ENCODE measurements around the gene NPM1. TPM values are rescaled to one million over a fixed set of nuclear protein-coding genes. Genes with fewer than 3 reads are reported as not detected.

Gene NPM1
- total and polyA plus RNA-seq, 2 donors from 2014 or later, result 611 to 612 TPM

DNA sequence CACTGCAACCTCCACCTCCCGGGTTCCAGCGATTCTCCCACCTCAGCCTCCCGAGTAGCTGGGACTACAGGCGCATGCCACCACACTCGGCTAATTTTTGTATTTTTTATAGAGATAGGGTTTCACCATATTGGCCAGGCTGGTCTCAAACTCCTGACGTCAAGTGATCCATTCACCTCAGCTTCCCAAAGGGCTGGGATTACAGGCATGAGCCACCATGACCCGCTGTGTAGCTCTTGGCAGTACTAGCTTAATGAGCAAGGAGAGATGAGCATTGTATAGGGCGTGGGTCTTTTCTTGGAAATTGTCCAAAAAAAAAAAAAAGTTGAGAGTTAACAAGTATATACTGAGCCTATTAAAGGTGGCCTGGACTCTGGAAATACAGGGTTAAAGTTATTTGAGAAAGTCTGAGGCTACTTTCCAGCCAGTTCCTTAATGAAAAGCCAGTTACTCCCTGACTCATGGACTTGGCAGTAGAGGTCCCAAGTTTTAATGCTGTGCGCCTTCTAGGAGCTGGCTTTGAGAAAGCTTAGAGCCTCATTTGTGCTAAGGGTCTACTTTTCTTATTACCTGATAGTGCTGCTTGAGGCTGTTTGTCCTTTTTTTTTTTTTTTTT, 27.6 kb downstream of the NPM1 start:
- intact Hi-C loops (cut with DNase I), result loop anchor here (10.0 kb wide), 1 partner anchor 500 kb away; no protein-coding TSS in a partner anchor
- DNase-seq, result peak in 1 of 5 donors; percentile 12
- TF ChIP-seq, protein P1, sequence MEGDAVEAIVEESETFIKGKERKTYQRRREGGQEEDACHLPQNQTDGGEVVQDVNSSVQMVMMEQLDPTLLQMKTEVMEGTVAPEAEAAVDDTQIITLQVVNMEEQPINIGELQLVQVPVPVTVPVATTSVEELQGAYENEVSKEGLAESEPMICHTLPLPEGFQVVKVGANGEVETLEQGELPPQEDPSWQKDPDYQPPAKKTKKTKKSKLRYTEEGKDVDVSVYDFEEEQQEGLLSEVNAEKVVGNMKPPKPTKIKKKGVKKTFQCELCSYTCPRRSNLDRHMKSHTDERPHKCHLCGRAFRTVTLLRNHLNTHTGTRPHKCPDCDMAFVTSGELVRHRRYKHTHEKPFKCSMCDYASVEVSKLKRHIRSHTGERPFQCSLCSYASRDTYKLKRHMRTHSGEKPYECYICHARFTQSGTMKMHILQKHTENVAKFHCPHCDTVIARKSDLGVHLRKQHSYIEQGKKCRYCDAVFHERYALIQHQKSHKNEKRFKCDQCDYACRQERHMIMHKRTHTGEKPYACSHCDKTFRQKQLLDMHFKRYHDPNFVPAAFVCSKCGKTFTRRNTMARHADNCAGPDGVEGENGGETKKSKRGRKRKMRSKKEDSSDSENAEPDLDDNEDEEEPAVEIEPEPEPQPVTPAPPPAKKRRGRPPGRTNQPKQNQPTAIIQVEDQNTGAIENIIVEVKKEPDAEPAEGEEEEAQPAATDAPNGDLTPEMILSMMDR (IDR thresholded peaks at IDR 0.05; ENCODE audit: borderline replicate concordance, extremely low read depth, insufficient read depth), result no peak
- Histone ChIP-seq H3K9me3 (ENCODE audit: control insufficient read depth in 2 of 3, insufficient read depth in 1 of 3, low read length in 3 of 3) (no peaks in the 10 kb centered on the region), H3K36me3 (ENCODE audit: control insufficient read depth in 2 of 3, insufficient read depth in 3 of 3, low read length in 3 of 3) (peaks cover 2 to 11% (median 4%) of the 10 kb centered on the region in 3 donors), H3K27me3 (ENCODE audit: control insufficient read depth, insufficient read depth, low read length) (no peaks in the 10 kb centered on the region), H3K4me1 (ENCODE audit: control insufficient read depth in 2 of 3, insufficient read depth in 2 of 3, low read depth in 1 of 3, low read length in 3 of 3) (peaks cover 0 to 9% (median 0%) of the 10 kb centered on the region in 3 donors), H3K4me3 (ENCODE audit: low read length in 3 of 3) (no peak overlapping the region), H3K27ac (ENCODE audit: low read depth in 2 of 2, low read length in 2 of 2) (no peak overlapping the region), H3K9ac (ENCODE audit: low read length in 3 of 3) (no peak overlapping the region)
- no peak for FAIRE-seq

- intact Hi-C loops (cut with DNase I), result loop anchor here (10.0 kb wide), 1 partner anchor 498 kb away; no protein-coding TSS in a partner anchor
These were observed 28.8 kb downstream of the NPM1 start for GRCh38 chr5:171416160-171417049.

DNA sequence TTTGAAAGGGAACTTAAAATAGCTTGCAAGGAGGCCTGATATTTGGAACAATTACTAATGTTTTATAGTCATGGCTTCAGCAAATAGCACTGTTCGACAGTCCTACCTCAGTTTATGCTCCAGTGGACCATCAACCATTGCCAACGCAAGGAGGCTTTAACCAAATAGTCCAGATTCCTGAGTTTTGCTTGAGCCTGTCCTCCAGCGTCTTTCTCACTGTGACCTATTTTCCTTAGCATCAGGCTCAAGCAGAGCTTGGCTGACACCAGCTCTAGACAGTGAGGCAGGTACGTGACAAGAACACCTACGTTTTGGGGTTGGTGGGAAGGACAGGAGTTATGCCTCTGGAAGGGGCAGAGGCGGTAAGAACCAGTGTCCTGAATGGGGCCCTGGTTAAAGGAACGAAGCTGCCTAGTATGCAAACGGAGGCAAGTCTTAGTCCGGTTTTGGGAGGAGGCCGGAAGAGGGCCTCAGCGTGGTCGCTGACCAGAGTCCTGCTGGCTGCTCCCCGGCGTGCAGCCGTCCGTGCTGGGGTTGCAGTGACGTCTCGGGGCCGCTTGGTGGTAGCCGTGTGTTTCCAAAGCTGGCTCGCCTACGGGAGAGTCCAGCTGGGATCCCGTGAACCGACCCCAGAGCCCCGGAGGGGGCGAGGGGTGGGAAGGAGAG, 30.8 kb downstream of the NPM1 start:
- Histone ChIP-seq H3K9ac (ENCODE audit: low read length in 3 of 3) (no peak overlapping the region), H3K9me3 (ENCODE audit: control insufficient read depth in 2 of 3, insufficient read depth in 1 of 3, low read length in 3 of 3) (no peaks in the 10 kb centered on the region), H3K27me3 (ENCODE audit: control insufficient read depth, insufficient read depth, low read length) (peaks cover 2% of the 10 kb centered on the region), H3K4me1 (ENCODE audit: control insufficient read depth in 2 of 3, insufficient read depth in 2 of 3, low read depth in 1 of 3, low read length in 3 of 3) (peaks cover 0 to 17% (median 0%) of the 10 kb centered on the region in 3 donors), H3K4me3 (ENCODE audit: low read length in 3 of 3) (peak overlapping the region in 2 of 3 donors; percentile 0 to 44), H3K27ac (ENCODE audit: low read depth in 2 of 2, low read length in 2 of 2) (no peak overlapping the region), H3K36me3 (ENCODE audit: control insufficient read depth in 2 of 3, insufficient read depth in 3 of 3, low read length in 3 of 3) (peaks cover 0 to 1% (median 0%) of the 10 kb centered on the region in 3 donors)
- TF ChIP-seq, protein P1 (IDR thresholded peaks at IDR 0.05; ENCODE audit: borderline replicate concordance, extremely low read depth, insufficient read depth), result peak; percentile 95
- FAIRE-seq (no peak), DNase-seq (peak; percentile 93 to 95 (median 94))
- intact Hi-C loops (cut with DNase I), result loop anchor here (10.0 kb wide), 1 partner anchor 496 kb away; no protein-coding TSS in a partner anchor

More at GRCh38 chr5:171416160-171417049, 28.8 kb downstream of the NPM1 start:
- Histone ChIP-seq H3K9me3 (ENCODE audit: control insufficient read depth in 2 of 3, insufficient read depth in 1 of 3, low read length in 3 of 3) (no peaks in the 10 kb centered on the region), H3K27me3 (ENCODE audit: control insufficient read depth, insufficient read depth, low read length) (peaks cover under 1% of the 10 kb centered on the region), H3K9ac (ENCODE audit: low read length in 3 of 3) (no peak overlapping the region), H3K36me3 (ENCODE audit: control insufficient read depth in 2 of 3, insufficient read depth in 3 of 3, low read length in 3 of 3) (peaks cover 2 to 11% (median 2%) of the 10 kb centered on the region in 3 donors), H3K4me3 (ENCODE audit: low read length in 3 of 3) (no peak overlapping the region), H3K4me1 (ENCODE audit: control insufficient read depth in 2 of 3, insufficient read depth in 2 of 3, low read depth in 1 of 3, low read length in 3 of 3) (peaks cover 0 to 15% (median 0%) of the 10 kb centered on the region in 3 donors), H3K27ac (ENCODE audit: low read depth in 2 of 2, low read length in 2 of 2) (no peak overlapping the region)
- FAIRE-seq (no peak), DNase-seq (peak in 1 of 5 donors; percentile 17)
- TF ChIP-seq, protein P1 (IDR thresholded peaks at IDR 0.05; ENCODE audit: borderline replicate concordance, extremely low read depth, insufficient read depth), result no peak

All from kidney (tissue), 14 donors.